AG09319 (cell line): ENCODE measurements around the gene EXOC6B.

Experiments used
- DNase-seq: peaks from one replicate; pipeline ENCODE4 v3.0.0-alpha.2; 2010; ENCODE audit warnings: low read depth; ENCODE audit errors: extremely low read depth
- CTCF ChIP-seq: IDR thresholded peaks from 2 replicates; pipeline ENCODE4 v1.5.1; 2011; ENCODE audit warnings: low read depth, mild to moderate bottlenecking, inconsistent platforms, low read length, moderate library complexity

The EXOC6B gene

DNA sequence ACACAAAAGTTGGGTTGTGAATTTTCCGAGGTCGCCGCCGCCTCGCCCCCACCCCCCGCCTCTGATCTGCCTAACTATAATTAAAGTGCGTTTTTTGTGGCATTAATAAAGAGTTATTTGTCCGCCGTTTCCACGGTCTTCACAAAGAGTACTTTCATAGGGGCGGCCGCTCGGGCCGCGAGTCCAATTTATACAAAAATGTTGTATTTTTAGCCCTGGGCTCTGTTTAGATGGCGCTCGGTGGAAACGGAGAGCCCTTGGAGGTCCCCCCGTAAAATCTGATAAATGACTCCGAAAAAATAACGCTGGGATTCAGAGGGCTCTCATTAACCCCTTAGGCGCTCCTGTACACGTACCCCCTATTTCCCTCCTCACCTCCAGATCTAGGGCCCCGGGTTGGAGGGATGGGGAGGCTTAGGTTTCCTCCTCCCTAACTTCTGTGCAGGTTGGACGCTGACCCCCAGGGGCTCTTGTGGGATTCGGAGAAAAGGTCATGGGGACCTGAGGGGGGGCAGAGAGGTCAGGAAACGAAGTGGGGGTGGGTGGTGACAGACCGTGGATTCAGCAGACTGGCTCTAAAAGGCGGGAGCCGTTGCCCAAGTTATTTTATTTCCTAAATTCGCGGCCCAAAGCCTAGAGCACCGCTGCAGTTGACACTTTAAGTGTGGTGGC is 680.0 kb downstream of the EXOC6B start:
- no peak for DNase-seq

GRCh38 chr2:72145289-72145657 is 680.6 kb downstream of the EXOC6B start:
- DNase-seq, result no peak
- no peak for TF ChIP-seq CTCF

More for the DNA sequence above, 680.0 kb downstream of the EXOC6B start:
- TF ChIP-seq CTCF, result no peak

DNA sequence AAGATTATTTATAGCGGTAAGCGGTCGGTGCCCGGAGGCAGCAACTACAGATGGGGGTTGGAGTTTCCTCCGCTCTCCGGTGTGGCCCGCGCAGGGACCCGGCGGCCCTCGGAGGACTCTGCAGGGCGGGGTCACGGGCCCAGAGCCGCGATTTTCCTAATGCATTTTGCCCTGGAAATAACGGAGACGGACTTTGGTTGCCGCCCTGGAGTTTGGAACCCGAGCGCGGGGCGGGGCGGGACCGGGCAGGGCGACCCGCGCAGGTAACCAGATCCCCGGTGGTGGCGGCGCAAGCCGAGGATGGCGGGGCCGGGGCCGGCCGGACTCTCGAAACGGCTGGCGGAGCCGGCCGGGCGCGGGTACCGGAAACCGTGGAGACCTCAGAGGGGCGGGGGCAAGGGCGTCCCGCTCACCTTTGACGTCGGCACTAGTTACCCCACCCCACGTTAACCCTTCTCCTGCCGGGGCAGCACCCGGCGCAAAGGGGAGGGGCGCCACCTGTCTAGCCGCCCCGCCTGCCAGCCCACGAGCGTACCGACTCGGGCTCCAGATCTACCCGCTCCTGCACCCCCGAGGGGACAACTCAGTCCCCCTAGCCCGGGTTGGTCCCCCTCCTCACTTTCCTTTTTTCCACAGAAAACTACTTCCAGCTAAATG is 681.1 kb downstream of the EXOC6B start:
- no peak for DNase-seq
- no peak for TF ChIP-seq CTCF

- no peak for DNase-seq
- TF ChIP-seq CTCF, result no peak
Observed at GRCh38 chr2:72144274-72144631, 681.6 kb downstream of the EXOC6B start.

DNA sequence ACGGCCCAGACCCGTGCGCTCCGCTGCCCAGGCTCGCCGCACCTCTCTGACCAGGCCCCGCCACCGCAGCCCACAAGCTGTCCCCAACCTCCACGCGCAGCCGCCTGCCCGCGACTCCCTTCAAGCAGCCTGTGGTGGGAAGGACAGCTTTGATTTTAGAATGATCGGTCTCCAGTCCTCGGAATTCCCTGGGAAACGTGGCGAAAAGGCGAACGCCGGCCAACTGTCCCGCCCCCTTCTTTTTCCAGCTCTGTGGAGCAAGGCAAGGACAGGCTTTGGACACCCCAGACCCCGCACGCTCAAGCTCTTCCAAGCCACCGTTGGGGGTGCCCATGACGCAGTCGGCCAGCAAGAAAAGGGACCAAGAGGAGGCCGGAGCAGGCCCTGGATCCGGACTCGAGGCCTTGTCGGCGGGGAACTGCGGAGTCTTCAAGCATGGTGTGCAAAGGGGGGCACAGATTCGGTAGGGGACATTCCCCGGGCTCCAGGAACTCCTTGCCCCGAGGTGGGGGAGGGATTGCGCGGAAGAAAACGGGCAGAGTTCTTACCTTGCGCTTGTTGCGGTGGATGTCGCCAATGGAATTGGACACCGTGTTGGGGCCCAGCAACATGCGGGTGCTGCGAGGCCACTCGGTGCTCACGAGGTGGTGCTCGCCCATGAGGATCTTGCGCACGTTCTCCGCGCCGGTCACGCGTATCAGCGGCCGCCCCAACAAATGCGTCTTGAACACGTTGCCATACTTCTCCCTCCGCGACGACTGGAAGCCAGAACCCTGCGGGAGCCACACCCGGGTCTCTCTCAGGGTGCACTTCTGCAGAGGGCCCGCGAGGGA is 682.2 kb downstream of the EXOC6B start:
- DNase-seq, result no peak
- TF ChIP-seq CTCF, result no peak

- no peak for TF ChIP-seq CTCF
- DNase-seq, result no peak
Observed at GRCh38 chr2:72142570-72143440, 683.0 kb downstream of the EXOC6B start.
